AG20443 (cell line): ENCODE measurements around the gene PLXNA4.

Experiments
- DNase-seq: peaks from one replicate; pipeline ENCODE4 v3.0.0; 2012; ENCODE audit warnings: low spot score, mixed read lengths

Gene PLXNA4

DNA sequence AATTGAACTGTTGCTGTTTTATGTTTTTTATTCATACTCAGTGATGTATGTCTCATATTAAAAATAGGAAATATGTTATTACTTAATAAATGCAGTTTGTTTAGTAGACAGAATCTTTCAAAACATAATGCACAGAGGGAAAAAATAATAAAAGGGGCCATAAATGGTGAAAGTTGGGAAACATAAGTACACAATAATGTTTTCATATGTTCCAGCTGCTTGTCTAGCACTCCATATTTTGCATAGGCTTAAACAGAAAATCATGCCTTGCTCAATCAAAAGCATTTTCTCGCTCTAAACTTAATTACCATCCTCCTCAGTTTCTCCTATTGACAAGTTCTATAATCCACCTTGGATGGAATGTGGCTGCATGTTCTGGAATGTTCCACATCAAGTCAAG lies 333.2 kb downstream of the PLXNA4 start:
- no peak for DNase-seq

DNA sequence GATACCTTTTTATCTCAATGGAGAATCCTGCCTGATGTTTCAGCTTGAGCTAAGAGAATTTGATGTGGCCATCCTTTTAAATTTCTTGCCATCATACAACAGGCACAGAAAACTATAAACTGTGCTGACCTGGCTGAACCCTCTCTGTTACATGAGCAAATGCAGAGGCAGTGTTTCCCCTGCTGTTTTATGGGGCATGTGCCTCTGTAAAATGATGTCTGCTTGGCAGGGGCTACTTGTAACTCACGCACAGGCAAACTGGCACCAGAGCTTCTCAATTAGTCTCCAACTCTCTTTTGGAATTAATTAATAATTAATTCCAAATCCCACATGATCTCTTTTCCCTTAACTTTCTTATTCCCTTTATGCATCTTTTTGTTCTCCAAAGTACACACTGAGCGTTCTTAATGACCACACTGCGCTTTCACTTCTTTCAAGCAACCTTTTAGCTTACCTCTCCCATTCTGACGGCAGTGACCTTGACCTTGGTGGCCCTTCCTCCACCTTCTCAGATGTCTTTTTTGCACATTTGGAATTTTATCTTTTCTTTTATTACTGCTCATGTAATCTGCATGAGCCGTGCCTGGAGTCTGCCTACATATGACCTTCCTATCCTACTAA lies 334.0 kb downstream of the PLXNA4 start:
- DNase-seq = no peak

GRCh38 chr7:132240821-132241422 lies 335.3 kb downstream of the PLXNA4 start:
- no peak for DNase-seq

DNA sequence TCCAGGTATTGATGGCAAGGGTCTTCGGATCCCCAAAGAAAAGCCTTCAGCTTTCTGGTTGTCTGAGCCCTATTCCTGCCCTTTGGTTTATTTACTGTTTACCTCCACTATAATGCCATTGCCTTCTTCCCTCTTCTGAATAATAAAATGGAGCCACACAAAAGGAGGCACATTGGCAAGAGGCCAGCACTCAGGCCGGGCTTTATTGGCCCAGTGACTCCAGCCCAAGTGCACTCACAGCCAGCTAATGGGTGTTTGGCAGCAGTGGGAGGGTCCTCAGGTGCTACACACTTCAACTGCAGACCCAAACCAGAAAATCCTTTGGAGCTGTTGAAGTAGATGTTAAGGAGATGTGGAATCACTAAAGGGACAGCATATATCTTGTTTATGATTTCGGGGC lies 336.0 kb downstream of the PLXNA4 start:
- DNase-seq = no peak

DNA sequence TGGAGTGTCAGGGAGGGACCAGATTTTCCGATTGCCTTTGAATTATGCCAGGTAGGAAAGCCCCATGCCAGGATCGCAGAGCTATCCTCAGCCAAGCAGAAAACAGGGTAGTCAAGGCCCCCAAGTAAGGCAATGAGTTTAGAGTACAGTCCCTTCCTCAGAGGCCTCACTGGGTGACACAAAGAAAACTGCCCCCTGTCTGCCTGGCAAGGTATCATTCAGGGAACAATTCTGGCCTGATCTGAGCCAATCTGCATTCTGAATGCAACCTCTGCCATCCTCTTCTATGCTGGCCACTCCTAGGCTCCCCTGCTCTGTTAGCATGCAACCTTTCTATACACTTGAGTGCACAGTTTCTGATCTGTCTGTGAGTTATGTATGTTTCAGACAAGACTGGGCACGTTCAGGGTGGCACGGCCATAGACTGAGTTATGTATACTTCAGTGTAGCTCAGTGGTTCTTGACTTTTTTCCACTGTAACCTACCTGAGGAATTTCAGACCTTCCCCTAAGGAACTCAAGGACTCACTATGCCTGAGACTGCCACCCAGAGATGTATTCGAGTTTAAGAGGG lies 336.8 kb downstream of the PLXNA4 start:
- DNase-seq = no peak

DNA sequence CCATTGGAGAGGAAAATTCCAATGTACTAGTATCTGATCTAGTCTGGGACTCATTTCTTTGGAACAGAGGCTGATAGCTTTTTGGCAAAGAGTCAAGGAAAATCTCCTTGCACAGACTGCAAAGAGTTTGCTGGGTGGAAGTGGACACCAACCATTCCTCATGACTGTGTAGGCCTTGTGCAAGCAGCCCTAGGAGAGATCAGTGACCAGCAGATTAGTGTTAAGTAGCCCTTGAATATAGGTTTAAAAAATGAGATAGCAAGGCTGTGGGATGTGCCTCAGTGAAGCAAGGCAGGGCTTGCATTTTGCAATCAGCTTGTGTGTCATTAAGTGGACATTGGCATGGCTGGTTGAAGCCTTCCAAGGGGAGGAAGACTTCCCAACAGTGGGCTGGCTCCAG lies 341.6 kb downstream of the PLXNA4 start:
- DNase-seq = no peak

DNA sequence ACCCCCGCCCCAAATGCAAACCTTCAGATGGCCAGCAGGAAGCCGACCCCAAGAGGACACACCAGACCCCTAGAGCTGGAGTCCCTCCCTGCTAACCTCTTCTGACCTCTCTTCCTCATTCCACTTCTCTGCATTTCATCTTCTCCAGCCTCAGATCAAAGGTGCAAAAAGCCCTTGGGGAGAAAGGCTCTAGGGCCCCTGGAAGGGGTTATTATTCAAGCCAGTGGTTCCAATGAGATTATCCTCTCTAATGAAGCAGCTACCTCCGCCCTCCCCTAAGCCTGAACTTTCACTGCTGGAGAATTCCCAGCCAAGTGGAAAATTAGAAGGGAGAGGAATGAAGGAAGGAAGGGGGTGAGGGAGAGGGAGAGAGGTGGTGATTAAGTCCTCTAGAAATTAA lies 343.9 kb downstream of the PLXNA4 start:
- no peak for DNase-seq

DNA sequence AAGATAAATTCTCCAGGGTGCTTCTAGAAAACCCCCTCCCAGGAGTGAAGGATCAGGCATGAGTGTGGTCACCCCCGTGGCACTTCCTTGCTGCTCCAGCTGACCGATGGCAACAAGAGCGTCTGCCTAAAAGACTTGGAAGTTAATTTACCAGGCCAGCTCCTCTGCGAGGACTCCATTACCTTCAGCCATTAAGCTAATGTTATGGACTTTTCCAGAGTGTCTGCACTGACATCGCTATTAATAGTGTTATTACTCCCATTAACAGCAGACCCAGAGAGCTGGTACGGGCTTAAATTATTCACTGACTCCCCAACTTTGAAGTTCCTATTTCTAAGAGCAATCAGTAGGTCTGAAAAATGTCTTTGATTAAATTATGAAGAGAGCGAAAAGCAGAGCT lies 345.8 kb downstream of the PLXNA4 start:
- DNase-seq = no peak

DNA sequence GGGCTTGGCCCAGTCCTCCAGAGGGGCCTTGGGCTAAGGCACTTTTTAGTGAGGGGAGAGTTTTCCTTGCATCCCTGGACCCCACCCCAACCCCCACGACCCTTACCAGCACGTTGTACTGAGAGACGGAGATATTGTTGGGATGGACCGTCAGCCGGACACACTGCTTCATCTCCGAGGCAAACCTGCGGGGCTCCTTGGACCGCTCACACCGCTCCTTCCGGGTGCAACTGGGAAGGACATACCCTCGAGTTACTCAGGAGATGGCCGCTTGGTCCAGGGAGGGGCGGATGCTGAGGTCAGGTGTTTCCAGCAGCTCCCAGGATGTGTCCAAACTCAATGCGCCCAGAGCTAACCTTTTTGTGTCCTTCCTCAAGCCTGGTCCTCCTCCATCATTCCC lies 348.0 kb downstream of the PLXNA4 start:
- DNase-seq = no peak

DNA sequence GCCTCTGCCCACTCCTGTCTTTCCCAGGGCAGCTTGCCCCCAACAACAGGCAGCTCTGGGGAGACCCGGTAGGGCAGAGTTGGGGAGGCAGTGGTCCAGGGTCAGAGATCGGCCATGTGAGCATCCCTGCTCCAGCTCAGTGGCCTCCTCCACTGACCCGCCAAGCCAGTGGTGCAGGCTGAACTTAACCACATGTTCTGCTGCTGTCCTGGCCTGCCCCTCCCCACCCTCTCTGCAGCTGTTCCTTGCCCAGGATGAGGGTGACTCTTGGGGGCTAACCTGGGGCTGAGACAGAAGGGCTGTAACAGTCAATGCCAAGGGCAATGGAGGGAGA lies 349.3 kb downstream of the PLXNA4 start:
- no peak for DNase-seq

DNA sequence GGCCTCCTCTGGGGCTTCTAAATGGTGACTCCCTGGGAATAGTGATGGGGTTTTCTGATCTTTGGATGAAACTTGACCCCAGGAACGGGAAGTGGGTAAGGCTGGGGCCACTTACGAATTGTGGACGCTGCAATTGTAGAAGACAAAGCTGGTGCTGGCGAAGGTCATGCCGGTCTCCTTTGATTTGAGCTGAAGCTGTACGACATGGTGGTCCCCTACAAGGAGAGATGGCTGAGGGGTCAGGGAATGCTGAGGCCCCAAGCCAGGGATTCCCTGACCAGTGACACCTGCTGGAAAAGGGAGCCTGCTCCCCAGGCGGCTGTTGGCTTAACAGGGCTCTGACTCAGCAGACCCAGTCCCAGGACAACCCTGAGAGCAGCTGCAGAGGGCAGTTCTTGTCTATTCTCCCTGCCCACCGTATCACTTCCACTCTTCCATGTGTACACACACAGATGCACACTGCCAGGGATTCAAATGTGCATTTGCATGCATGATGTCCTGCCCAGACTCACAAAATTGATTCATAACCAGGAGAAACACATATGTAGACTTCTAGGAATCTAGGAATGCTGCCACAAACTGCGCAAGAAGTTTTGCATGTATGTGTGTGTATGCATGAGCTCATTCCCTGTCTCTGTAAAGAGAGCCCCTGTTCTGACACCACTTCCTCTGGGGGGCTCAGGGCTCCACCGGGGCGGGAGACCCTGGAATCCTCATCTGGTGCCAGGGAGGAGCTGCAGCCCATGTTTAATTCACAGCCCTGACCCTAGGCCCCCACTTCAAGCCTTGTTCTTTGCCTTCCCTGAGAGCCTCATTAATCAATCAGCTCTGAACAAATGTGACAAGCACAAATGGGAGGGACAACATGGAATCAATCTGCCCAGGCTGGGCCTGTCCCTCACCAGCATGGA lies 350.0 kb downstream of the PLXNA4 start:
- DNase-seq = no peak

DNA sequence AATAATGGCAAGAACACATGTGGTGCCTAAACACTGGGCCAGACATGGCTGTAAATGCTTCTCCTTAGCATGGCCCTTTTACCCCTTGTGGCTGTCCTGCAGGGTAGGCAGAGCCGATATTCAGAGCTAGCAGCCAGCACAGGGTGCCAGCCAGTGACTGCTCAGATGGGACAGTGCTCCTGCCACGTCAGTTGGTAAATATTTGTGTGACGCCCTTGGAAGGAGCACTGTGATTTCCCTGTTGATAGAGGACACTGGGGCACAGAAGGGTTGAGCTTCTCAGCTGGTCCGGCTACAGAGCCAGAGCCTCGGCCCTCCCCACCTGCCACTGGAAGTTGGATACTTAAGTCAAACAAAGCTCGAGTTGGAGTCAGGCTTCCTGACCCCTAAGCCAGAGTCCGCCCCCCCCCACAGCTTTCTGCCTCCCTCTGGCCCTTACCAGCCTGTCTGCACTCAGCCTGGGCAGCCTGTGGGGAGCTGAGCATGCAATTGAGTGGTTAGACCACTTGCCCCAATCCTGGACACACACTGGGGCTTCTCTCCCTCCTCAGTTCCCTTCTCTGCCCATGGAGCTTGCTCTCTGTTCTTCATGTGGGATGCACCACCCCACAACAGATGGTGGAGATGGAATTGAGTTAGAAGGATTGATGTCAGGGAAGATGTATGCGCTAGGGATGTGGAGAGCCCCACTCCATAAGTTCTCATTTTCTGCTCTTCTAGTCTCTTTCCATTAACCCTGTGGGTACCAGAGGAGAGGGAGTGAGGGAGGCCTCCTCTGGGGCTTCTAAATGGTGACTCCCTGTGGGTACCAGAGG lies 350.8 kb downstream of the PLXNA4 start:
- peak; percentile 43 for DNase-seq

GRCh38 chr7:132221356-132221755 lies 354.9 kb downstream of the PLXNA4 start:
- DNase-seq = no peak

- no peak for DNase-seq
These were observed 356.2 kb downstream of the PLXNA4 start for GRCh38 chr7:132220060-132220459.

GRCh38 chr7:132218876-132219275 lies 357.4 kb downstream of the PLXNA4 start:
- no peak for DNase-seq

GRCh38 chr7:132216847-132217525 lies 359.3 kb downstream of the PLXNA4 start:
- no peak for DNase-seq

DNA sequence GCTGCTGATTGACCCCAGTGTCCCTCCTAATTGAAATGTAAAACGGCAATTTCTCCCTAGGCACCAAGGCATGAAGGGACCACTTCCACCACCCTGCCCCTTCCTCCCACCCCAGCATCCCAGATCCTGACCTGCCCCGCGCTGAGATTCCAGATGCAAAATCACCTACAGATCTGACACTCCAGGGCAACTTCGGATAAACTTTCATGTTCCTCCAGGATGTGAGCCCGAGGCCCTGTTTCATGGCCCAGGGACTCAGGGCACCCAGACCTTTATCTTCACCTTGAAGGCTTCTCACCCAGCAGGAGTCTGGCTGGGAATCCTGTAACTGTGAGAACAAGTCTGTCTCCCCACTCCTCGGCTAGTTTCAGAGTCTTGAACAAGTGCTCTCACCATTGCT lies 361.8 kb downstream of the PLXNA4 start:
- DNase-seq = no peak

GRCh38 chr7:132213583-132213982 lies 362.7 kb downstream of the PLXNA4 start:
- DNase-seq = no peak

DNA sequence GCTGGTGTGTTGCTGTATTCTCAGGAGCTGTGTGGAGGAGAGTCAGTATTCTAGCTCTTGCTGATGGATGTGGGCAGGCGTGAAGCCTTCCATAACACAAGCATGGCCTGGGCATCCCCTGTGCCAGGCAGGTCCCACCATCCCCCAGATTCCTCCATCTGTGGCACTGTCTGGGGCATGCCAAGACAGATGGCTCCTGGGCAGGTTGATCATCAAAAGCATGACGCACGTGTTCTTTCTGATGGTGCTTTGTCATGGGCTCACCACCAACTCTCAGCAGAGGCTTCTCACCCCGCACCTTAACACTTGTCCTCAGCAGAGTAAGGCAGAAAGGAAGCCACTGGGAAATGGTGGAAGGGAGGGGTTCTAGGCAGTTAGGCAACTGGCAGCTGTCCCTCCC lies 364.3 kb downstream of the PLXNA4 start:
- no peak for DNase-seq

- no peak for DNase-seq
These were observed 365.4 kb downstream of the PLXNA4 start for GRCh38 chr7:132210821-132211220.

DNA sequence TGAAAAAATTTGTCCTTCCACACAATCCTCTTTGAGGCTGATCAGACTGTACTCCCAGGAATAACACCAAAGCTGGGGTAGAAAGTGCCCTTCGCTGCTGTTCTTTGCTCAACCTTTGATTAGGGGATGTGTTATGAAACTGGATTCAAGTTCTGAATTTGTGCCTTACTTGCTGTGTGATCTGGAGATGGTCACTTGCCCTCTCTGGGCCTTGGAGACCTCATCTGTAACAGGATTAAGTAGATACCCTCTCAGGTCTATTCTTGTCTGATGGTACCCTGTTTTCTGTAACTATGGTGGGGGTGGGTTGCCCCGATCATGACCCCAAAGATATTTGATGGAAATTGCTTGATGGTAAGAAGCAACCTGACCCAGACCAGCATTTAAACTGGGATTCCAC lies 368.5 kb downstream of the PLXNA4 start:
- no peak for DNase-seq

GRCh38 chr7:132207211-132207610 lies 369.1 kb downstream of the PLXNA4 start:
- no peak for DNase-seq
